Measurements from ENCODE around the gene TSPO.
"Not testable (repeated sequence)": the region's sequence is repeated elsewhere in the genome, so short reads cannot be mapped to it uniquely, and the experiment has no call there.

Gene TSPO

DNA sequence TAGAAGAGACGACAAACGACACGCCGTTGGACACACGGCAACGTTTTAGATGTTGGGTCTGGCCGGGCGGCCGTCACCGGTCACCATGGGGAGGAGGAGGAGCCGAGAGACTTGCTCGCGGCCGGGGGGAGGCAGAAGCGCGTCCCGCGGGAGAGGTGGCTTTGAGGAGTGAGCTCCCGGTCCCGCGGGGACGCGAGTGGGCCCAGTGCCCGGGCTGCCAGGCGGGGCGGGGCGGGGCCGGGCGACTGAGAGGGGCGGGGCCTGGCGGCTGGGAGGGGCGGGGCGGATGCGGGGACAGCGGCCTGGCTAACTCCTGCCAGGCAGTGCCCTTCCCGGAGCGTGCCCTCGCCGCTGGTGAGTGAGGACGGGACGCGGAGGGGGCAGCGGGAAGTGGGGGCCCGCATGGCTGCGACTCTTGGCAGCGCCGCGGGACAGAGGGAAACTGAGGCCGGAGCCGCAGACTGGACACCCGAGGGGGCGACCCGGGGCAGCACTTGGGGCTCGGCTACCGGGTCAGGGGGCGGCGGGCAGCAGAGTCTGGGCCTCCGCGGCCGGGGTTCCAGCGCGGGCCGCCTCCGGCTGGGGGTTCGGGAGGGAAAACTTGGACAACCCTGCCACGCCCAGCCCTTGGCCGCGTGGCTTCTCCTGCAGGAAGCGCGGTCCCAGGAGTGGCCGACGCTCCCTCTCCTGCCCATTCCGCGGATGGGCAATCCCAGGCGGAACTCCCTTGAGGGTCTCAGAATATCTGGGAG lies at the start of gene TSPO:
Gene TSPO, plus strand, starts transcription at position 309 of the 752 bp plus-strand sequence. CDS start 7,680 bp downstream, outside the sequence.
- DNase-seq, result peak; percentile 84

DNA sequence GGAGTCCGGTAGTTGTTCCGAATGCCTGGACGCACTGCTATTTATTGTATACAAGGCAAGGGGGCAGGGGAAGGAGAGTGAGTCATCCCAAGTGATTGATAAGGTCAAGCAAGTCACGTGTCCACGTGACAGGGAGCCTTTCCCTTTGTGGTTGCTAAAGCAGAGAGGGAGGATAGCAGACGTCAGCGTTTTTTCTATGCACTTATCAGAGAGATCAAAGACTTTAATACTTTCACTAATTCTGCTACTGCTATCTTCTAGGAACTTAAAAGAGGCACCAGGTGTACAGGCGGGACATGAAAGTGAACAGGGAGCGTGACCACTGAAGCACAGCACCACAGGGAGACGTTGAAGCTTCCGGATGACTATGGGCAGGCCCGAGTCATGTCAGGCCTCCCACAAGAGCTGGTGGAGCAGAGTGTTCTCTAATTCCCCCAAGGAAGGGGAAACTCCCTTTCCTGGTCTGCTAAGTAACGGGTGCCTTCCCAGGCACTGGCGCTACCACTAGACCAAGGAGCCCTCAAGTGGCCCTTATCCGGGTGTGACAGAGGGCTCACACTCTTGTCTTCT lies 47.2 kb upstream of the TSPO start:
- DNase-seq, result not testable (repeated sequence)

DNA sequence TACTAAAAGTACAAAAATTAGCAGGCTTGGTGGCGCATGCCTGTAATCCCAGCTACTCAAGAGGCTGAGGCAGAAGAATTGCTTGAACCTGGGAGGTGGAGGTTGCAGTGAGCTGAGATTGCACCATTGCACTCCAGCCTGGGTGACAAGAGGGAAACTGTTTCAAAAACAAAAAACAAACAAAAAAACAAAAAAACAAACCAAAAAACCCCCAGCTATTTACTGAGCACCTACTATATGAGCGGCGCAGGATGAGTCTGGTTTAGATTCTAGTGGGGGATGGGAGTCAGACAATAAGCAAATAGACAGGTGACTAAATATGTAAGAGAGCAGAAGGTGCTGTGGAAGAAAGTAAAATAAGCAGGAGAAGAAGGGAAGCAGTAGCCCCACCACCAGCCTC lies 46.4 kb upstream of the TSPO start:
- DNase-seq, result not testable (repeated sequence)

DNA sequence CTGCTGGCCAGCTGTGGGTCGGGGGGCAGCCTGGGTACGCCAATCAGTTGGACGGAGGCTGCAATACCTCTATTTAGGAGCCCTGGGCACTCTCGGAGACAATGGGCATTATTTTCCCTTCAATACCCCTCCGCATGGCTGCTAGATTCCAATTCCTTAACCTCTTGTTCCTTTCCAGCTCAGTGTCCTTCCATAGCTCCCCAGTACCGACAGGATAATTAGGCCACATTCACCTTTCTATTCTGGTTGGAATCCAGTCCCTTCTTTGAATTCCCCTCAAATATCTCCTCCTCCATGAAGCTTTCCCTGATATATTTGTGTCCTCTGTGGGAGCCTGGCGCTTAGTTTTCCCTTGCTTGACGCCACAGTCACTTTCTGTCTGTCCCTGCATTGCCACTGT lies 45.1 kb upstream of the TSPO start:
- DNase-seq, result no peak

- no peak for DNase-seq
These were observed 41.8 kb upstream of the TSPO start for GRCh38 chr22:43109511-43109910.

DNA sequence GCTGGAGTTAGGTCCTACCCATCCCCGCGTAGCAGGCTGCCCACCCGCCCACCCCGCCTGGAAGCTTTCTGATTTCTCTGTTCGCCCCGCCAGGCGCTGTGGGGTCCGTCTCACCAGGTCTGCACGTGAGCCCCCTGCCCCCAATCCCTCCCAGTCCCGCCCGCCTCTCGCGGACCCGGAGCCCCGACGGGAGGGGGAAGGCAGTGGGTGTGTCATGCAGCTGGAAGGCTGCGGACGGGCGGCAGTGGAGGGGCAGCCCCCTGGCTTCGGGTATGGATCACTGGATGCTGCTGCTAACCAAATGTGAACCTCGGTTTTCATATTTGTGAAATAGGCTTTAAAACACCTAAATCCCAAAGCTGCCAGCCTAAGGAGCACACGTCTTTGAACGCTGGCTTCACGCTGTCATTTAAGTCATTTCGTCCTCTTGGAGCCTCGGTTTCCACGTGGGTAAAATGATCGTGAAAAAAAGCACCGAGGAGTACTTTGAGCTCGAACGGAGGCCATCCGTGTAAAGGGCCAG lies 41.4 kb upstream of the TSPO start:
- no peak for DNase-seq

DNA sequence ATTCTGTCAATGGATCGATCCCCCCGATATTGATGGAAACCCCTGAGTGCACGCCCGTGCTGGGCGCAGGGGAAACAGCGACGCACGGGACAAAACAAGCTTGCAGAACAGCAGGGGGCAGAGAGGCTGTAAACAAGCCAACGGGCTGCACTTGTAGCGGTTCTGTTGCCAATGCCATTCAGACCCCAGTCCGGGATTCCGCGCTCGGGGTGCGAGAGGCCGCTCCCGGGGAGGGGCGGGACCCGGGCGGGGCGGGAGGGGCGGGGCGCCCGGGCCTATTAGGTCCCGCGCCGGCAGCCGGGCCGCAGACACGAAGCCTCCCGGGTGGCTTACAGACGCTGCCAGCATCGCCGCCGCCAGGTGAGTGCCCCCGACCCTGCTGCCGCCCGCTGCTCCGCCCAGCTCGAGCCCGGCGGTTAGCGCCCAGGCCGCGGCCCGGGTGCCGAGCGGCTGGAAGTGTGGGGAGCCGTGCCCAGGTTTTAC lies 40.9 kb upstream of the TSPO start, which contains the start of gene BIK:
Gene BIK, plus strand, starts transcription at position 307 of the 483 bp plus-strand sequence. CDS start 13,273 bp downstream, outside the sequence.
- DNase-seq, result peak; percentile 80

- DNase-seq, result peak; percentile 70
These were observed 40.3 kb upstream of the TSPO start for GRCh38 chr22:43110927-43111623.

DNA sequence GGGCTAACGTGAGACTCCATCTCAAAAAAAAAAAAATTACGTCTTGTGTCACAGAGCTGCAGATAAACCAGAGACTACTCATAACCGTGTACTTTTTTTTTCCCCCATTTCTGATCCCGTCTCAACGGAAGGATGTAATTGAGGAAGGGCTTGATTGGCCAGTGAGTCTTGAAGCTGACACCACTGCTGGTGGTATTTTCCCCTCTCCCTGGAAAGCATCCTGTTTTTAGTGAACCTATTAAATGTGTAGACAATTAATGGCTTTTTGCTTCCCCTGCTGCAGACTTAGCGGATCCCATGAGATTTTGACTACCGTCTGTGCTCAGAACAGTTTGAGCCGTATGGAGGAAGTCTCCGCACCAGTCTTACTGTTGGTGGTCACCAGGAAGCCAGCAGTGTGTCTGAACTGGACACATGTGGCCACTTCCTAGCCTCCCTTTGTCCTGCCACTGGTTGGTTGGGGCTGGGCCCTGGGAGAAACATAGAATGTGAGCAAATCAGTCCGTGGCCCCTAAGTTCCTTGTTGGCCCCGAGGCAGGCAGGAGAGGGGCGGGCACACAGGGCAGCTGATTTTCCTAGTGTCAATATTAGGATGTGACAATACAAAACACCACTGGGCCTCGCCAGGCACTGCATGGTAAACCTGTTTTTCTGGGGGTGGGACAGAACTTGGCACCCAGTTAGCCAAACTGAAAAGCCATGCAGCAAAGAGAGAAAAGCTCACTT lies 37.7 kb upstream of the TSPO start:
- no peak for DNase-seq

- DNase-seq, result no peak
These were observed 36.4 kb upstream of the TSPO start for GRCh38 chr22:43114958-43115357.

DNA sequence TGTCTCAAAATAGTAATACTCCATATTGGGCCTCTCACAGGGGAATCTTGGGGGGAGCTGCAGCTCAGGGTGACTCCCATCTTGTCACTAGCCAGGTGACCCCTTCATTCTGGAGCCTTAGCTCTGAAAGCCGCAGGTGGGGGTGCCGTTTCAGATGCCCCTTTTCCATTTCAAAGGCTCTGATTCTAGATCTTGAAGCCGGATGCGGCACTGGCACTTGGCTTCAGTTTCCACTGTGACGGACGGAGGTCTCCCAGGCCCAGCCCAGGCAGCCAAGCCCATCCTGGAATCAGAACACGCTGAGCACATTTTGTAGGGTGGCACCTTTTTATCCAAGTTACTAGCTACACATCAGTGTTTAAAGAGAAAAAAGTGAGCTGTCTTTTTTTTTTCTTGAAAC lies 34.4 kb upstream of the TSPO start:
- no peak for DNase-seq

- no peak for DNase-seq
These were observed 33.1 kb upstream of the TSPO start for GRCh38 chr22:43118024-43118849.

GRCh38 chr22:43118953-43119458 lies 32.4 kb upstream of the TSPO start:
- no peak for DNase-seq

DNA sequence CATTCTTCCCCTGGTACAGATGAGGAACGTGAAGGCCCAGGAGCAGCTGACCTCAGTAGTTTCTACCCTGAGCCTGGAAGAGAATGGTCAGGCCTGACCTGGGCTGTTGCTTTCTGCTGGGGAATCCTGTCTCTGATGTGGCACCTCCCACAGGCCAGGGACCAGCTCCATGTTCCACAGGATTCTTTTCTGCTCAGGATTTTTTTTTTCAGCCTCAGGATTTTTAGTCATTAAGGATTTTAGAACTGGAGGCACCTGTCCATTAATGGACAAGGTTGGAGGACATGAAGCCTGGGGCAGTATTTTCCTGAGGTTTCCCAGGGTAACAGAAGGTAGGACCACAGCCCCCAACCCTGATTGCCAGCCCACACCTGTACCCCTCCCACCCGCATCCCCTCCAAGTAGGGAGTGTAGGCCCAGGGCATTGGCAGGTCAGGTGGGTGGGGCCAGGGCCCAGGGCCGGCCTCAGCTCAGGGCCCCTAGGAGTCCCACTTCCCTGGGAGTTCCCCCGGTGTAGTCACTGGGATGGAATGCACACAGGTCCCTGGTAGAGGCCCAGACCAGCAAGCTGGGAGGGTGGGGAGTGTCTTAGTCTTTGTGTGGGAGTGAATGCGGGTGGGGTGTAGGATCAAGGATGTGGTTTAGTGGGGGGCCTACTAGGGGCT lies 24.7 kb upstream of the TSPO start:
- no peak for DNase-seq

- no peak for DNase-seq
These were observed 24.0 kb upstream of the TSPO start for GRCh38 chr22:43127166-43127908.

DNA sequence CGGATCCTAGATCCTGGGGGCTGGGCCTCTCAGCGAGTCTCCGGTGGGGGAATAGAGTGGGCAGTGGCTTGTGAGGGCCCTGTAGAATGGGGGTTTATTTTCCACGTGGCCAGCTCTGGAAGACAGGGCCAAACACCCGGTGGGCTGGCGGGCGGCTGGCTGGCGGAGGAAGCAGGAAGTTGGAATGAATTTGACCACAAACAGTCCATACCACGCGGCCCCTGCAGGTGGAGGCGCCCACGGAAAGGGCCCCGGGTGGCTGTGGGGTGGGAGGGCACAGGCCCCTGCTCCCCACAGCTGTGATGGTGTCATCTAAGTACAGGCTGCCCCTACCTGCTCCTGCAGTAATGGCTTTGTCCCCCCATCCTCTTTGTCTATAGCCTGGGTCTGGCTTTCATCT lies 23.2 kb upstream of the TSPO start:
- DNase-seq, result no peak

DNA sequence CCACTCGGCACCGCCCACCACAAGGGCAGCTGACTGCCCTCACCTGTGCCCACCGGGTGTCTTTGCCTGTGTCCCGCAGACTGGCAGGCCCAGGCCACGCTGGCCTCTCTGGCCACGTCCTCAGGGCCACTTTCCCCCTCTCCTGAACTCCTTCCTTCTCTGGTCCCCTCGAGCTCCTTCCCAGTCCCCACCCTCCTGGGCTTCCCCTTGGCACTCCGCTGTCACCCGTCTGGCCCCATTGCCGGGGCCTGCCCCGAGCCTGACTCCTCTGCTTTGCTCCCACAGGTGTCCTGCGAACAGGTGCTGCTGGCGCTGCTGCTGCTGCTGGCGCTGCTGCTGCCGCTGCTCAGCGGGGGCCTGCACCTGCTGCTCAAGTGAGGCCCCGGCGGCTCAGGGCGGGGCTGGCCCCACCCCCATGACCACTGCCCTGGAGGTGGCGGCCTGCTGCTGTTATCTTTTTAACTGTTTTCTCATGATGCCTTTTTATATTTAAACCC lies 22.4 kb upstream of the TSPO start:
- DNase-seq, result no peak

GRCh38 chr22:43129426-43130425 lies 21.6 kb upstream of the TSPO start:
- no peak for DNase-seq
